NCI-H345 treated with DMSO at 0.1 percent for 48 hours (cell line): ENCODE data around the gene PRR33.

Experiments
- DNase-seq: peaks from one replicate; lab custom pipeline; 2025; ENCODE audit not compliant: unreplicated experiment; lab: John Stamatoyannopoulos, UW

PRR33 gene

GRCh38 chr11:1916986-1917522, 25.4 kb upstream of the PRR33 start:
- no peak for DNase-seq

- DNase-seq: no peak
These were observed 24.7 kb upstream of the PRR33 start for GRCh38 chr11:1916132-1916985.

- DNase-seq: no peak
These were observed 24.1 kb upstream of the PRR33 start for GRCh38 chr11:1915795-1916131.

DNA sequence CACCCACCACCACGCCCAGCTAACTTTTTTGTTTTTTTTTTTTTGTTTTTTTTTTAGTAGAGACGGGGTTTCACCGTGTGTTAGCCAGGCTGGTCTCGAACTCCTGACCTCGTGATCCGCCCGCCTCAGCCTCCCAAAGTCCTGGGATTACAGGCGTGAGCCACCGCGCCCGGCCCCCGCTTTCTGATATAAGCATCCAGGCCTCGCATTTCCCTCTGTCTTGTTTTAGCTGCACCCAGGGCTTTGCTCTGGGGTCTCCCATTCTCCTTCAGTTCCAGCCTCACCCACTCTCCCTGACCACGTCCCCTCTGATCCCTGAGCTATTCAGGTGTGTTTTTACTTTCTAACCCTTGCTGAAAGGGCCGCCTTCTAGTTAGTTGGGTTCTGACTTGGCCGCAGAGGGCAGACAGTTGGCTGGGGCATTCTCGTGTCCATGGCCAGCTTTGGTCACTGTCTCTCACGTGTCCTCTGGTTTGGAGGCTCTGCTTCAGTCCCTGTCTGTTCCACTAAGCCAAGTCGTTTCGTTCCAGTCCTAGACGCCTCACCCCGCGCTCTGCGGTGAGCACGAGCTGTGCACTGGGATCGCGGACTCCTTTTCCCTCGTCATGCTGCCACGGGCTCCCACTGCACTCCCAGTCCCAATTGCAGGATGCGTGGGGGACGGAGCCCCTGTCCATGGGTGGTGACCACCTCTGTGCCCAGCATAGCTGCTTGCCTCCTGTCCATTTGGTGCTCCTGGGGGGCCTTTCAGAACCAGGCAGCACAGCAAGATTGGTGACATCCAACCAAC, 21.8 kb upstream of the PRR33 start:
- DNase-seq: no peak

- no peak for DNase-seq
These were observed 20.7 kb upstream of the PRR33 start for GRCh38 chr11:1912289-1912878.

GRCh38 chr11:1909524-1909923, 17.8 kb upstream of the PRR33 start:
- DNase-seq: no peak

DNA sequence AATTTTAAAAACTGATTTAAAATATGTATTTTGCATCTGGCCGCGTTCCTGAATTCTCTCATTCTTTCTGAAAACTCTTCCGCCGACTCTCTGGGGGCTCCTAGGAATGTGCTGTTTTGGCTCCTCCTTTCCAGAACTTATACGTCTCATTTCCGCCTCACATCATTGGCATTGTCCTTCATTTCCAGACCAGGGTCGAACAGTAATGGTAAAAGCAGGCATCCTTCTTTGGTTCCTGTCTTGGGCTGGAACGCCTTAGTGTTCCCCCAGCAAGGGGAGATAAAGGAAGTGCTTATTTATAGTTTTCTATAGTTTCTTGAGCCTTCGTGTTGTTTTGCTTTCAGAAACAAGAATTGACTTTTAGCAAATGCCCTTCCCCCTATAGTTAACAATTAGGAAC, 16.9 kb upstream of the PRR33 start:
- no peak for DNase-seq

- DNase-seq: no peak
These were observed 15.1 kb upstream of the PRR33 start for GRCh38 chr11:1906611-1907423.

DNA sequence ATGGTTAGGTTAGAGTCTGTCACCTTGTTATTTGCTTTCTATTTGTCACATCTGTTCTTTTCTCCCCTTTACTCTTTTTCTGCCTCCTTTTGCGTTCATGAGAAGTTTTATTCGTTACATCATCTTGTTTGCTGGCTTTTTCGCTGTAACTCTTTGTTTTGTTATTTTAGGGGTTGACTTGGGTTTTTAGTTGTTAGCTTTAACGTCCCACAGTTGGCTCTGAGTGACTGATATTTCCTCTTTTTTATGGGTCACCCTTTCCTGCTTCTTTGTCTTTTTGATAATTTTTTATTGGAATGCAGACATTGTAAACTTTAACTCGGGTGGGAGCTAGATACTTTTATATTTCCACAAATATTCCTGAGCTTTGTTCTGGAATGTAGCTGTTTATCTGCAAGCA, 14.5 kb upstream of the PRR33 start:
- DNase-seq: no peak

GRCh38 chr11:1899686-1900085, 8.0 kb upstream of the PRR33 start:
- DNase-seq: no peak

- DNase-seq: no peak
These were observed 7.4 kb upstream of the PRR33 start for GRCh38 chr11:1899090-1899489.

DNA sequence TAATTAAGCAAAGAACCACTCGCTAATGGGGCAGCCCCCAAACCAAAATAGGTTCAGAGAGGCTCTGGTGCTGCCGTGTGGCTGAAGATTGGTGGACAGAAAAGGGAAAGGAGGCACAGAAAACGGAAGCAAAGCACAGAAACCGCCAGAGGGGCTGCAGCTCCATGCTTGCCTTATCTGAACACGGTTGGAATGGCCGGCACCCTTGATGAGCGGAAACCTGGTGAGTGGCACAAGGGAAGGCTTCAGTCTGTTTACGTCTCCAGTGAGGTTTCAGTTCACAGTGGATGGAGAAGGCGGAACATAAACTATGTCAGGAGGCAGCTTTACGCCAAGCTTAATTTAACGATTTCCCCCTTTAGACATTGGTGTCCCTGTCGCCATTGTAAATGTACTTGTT, 5.2 kb upstream of the PRR33 start:
- DNase-seq: no peak

DNA sequence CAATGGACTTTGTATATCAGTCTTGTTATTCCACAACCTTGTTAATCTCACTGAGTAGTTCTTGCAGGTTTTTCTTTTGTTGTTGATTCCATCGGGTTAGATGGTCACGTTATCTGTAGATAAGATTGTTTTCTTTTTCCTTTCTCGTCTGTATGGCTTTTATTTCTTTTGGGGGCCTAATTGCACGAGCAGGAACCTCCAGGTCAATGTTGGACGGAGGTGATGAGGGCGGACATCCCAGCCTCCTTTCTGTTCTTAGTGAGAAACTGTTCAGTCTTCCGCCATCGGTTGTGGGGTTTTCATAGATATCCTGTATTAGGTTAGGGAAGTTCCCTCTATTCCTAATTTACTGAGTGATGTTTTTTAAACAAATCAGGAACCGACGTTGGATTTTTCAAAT, 4.8 kb upstream of the PRR33 start:
- DNase-seq: no peak

DNA sequence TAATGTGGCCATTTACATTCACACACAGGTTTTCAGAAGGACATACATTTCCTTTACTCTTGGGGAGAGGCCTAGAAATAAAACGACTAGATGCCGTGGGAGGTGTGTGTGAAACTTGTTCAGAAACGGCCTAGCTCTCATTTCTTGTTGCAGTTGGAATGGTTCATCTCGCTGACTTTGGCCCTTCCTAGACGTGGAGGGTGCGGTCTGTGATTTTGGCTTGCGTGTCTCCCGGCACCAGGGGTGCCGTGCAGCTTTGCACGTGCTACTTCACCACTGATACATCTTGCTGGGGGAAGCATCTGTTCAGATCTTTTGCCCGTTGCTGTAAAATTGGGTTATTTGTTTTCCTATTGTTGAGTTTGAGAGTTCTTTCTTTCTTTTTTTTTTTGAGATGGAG, 3.1 kb upstream of the PRR33 start:
- no peak for DNase-seq

DNA sequence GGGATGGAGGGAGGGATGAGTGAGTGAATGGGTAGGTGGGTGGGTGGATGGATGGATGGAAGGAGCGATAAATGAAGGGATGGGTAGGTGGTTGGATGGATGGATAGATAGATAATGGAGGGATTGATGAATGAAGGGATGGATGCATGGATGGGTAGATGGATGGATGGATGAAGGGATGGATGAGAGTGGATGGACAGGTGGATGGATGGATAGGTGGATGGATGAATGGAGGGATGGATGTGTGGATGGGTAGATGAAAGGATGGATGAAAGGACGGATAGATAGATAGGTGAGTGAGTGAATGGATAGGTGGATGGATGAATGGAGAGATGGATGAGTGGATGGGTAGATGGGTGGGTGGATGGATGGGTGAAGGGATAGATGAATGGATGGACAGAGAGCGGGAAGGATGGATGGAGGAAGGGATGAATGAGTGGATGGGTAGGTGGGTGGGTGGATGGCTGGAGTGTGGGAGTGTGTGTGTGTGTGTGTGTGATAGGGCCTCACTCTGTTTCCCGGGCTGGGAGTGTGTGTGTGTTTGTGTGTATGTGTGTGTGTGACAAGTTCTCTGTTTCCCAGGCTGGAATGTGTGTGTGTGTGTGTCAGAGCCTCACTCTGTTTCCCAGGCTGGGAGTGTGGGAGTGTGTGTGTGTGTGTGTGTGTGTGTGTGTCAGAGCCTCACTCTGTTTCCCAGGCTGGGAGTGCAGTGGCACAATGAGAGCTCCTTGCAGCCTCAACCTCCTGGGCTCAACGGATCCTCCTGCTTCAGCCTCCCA, 2.1 kb upstream of the PRR33 start:
- DNase-seq: no peak

GRCh38 chr11:1892558-1892957, 863 bp upstream of the PRR33 start:
- DNase-seq: no peak

DNA sequence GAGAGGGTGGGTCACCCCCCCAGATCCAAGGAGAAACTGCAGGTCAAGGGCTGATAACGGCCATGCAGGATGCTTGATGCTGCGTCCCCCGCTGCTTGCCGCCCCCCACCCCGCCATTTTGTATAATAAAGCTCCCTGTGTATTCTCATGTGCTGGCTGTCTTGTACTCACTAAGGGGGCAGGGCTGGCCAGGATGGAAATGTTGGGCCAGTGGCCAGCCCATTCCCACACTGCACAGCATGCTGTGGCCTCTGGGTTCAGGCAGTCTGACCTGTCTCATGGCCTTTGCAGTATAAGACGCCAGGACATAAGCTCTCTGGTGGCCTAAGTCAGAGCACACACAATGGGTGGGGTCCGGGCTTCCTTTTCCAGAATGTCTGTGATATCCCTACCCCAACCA, 421 bp upstream of the PRR33 start:
- no peak for DNase-seq

- no peak for DNase-seq
These were observed 552 bp downstream of the PRR33 start for GRCh38 chr11:1890856-1891830.
